Activated naive CD4-positive, alpha-beta T cell treated with anti-CD3 and anti-CD28 coated beads for 36 hours (primary cell): ENCODE measurements around the gene SLC26A6. TPM values are rescaled to one million over a fixed set of nuclear protein-coding genes. Genes with fewer than 3 reads are reported as not detected.

ENCODE experiments used
- CTCF ChIA-PET: fragments of 350-600 bp; sonication (Branson Sonifier 250); formaldehyde crosslinking; loops from one replicate; lab custom pipeline; 2021; ENCODE audit warnings: antibody characterized with exemption; lab: Charles Lee
- DNase-seq: peaks from one replicate; pipeline ENCODE4 v3.0.0-alpha.2; 2020
- H3K27ac Mint-ChIP-seq: one replicate; pipeline ENCODE4 v1.8.0; 2021; ENCODE audit warnings: mild to moderate bottlenecking, mixed read lengths
- H3K27me3 Mint-ChIP-seq: one replicate; pipeline ENCODE4 v1.8.0; 2021; ENCODE audit warnings: low read depth, mixed read lengths
- H3K36me3 Mint-ChIP-seq: one replicate; pipeline ENCODE4 v1.8.0; 2021; ENCODE audit warnings: low read depth, mixed read lengths
- H3K4me1 Mint-ChIP-seq: one replicate; pipeline ENCODE4 v1.8.0; 2021; ENCODE audit warnings: low read depth, mixed read lengths
- H3K4me3 Mint-ChIP-seq: one replicate; pipeline ENCODE4 v1.8.0; 2021; ENCODE audit warnings: mild to moderate bottlenecking, moderate library complexity, mixed read lengths
- H3K9me3 Mint-ChIP-seq: one replicate; pipeline ENCODE4 v1.8.0; 2021; ENCODE audit warnings: mixed read lengths
- intact Hi-C: fragments of 100-400 bp; cut with micrococcal nuclease; formaldehyde crosslinking; loops from one replicate; pipeline ENCODE4 v1.15.1; 2023
- total RNA-seq, 2 experiments: library from RNA; stranded (reverse); gene quantifications; one replicate each; pipeline ENCODE4 v1.2.3, GENCODE V29; 2021

Gene SLC26A6
- total RNA-seq, 2 experiments from 2014 or later: 24.3 to 24.7 TPM

- no peak overlapping the region for H3K27ac Mint-ChIP-seq
- no peak overlapping the region for H3K4me3 Mint-ChIP-seq
- no peaks in the 10 kb centered on the region for H3K27me3 Mint-ChIP-seq
- intact Hi-C loops: no loop called here
- DNase-seq: no peak
- no peaks in the 10 kb centered on the region for H3K9me3 Mint-ChIP-seq
- H3K4me1 Mint-ChIP-seq: no peaks in the 10 kb centered on the region
- CTCF ChIA-PET: interaction anchor here (1.0 to 1.3 kb wide), 2 partner anchors 35 to 42 kb away, joined by 3 to 5 read pairs; partner anchors contain the start of gene SLC26A6
- peaks cover 19% of the 10 kb centered on the region for H3K36me3 Mint-ChIP-seq
These were observed 34.3 kb downstream of the SLC26A6 start for GRCh38 chr3:48600711-48601621.

DNA sequence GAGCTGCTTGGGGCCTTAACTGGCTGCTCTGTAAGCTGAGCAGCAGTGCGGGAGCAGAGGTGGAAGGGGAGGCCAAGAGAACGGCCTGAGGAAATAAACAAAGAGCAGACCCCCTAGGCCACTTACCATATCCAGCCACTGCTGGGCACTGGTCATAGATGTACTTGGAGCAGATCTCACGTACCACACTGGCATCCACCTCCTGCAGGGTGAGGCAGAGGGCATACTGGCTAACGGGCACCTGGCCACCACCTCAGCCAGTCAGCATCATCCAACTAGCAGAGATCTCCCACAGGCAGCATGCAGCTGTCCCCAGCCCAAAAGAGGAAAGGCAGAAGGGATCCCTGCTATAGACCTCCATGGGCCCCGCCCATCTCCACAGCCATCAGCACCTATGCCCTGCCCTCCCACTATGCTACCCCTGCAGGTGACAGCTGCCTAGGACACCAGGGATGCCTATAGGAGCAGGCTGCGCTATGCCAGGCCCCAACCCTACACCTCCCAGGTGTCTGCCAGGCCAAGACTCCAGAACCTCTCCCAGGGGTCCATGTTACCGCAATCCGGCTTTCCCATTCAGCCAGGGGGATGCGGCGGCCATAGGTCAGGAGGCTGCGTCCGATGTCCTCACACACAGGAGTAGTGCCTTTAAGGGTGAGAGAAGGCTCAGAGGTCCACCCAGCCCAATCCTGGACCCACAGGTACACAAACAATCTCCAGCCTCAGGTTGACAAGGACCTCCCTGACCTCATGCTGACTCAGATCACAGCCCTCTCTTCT is 35.6 kb downstream of the SLC26A6 start:
- Mint-ChIP-seq H3K9me3 (no peaks in the 10 kb centered on the region), H3K27ac (no peak overlapping the region), H3K4me3 (no peak overlapping the region), H3K36me3 (peaks cover 13% of the 10 kb centered on the region), H3K4me1 (no peaks in the 10 kb centered on the region), H3K27me3 (no peaks in the 10 kb centered on the region)
- CTCF ChIA-PET: interaction anchor here (0.6 kb wide), 1 partner anchor 192 kb away, joined by 3 read pairs; no protein-coding TSS in a partner anchor
- intact Hi-C loops: no loop called here
- DNase-seq: no peak

DNA sequence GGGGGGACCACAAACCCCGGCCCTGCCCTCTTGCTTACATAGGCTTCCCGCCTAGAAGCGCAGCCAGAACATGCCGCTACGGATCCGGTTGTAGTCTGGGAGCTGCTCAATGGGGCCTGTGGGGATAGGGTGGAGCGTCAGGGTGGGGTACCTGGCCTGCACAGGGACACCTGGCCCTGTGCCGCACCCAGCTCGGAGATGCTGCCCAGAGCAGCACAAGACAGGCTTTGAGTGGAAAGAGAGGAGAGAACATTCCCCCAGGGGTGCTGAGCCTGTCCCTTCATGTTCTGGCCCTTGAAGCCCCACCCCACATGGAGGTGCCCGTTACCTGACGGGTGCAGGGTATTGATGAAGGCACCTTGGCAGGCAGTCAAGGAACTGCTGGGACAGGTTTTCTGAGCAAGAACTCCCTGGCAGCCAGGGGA is 36.2 kb downstream of the SLC26A6 start:
- DNase-seq: no peak
- Mint-ChIP-seq H3K4me3 (no peak overlapping the region), H3K36me3 (peaks cover 11% of the 10 kb centered on the region), H3K27me3 (peaks cover 5% of the 10 kb centered on the region), H3K9me3 (no peaks in the 10 kb centered on the region), H3K4me1 (peaks cover 6% of the 10 kb centered on the region), H3K27ac (no peak overlapping the region)
- intact Hi-C loops: no loop called here
- CTCF ChIA-PET: interaction anchor here (0.6 kb wide), 1 partner anchor 191 kb away, joined by 3 read pairs; no protein-coding TSS in a partner anchor

- peaks cover 11% of the 10 kb centered on the region for H3K36me3 Mint-ChIP-seq
- DNase-seq: no peak
These were observed 36.8 kb downstream of the SLC26A6 start for GRCh38 chr3:48598323-48599076.

GRCh38 chr3:48597408-48597800 is 37.9 kb downstream of the SLC26A6 start:
- Mint-ChIP-seq H3K27me3 (peaks cover 14% of the 10 kb centered on the region), H3K4me1 (peaks cover 6% of the 10 kb centered on the region), H3K36me3 (peaks cover 6% of the 10 kb centered on the region), H3K27ac (no peak overlapping the region), H3K4me3 (no peak overlapping the region), H3K9me3 (no peaks in the 10 kb centered on the region)
- DNase-seq: no peak
- CTCF ChIA-PET: interaction anchor here (0.6 kb wide), 2 partner anchors 48 to 417 kb away, joined by 3 read pairs; no protein-coding TSS in a partner anchor
- intact Hi-C loops: no loop called here

More at GRCh38 chr3:48598323-48599076, 36.8 kb downstream of the SLC26A6 start:
- Mint-ChIP-seq H3K27ac (no peak overlapping the region), H3K27me3 (peaks cover 7% of the 10 kb centered on the region), H3K4me1 (peaks cover 6% of the 10 kb centered on the region), H3K4me3 (no peak overlapping the region), H3K9me3 (no peaks in the 10 kb centered on the region)
- CTCF ChIA-PET: interaction anchor here (0.6 kb wide), 1 partner anchor 191 kb away, joined by 3 read pairs; no protein-coding TSS in a partner anchor
- intact Hi-C loops: no loop called here

- CTCF ChIA-PET: interaction anchor here (0.6 kb wide), 1 partner anchor 48 kb away, joined by 3 read pairs; no protein-coding TSS in a partner anchor
- Mint-ChIP-seq H3K4me1 (peaks cover 6% of the 10 kb centered on the region), H3K4me3 (no peak overlapping the region), H3K27me3 (peaks cover 14% of the 10 kb centered on the region), H3K36me3 (peaks cover 6% of the 10 kb centered on the region), H3K9me3 (no peaks in the 10 kb centered on the region), H3K27ac (no peak overlapping the region)
- DNase-seq: no peak
- intact Hi-C loops: no loop called here
These were observed 38.4 kb downstream of the SLC26A6 start for GRCh38 chr3:48596676-48597407.

DNA sequence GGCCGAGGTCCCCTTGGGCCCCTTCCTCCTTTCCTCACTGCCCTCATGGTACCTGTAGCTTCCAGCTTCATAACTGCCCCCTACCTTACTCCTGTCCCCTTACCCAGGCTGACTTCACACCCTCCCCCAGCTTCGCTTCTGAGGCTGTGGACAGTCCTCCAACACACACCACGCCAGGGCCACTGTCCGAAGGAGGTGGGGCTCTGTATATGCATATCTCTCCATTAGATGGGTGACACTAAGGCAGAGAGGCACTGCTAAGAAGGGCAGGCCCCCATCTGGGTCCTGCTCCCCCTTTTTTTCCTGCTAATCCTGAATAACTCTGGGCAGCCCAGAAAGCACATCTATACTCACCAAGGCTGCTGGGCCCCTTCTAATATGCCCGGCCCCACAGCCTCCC is 39.1 kb downstream of the SLC26A6 start:
- CTCF ChIA-PET: no interaction called here
- peaks cover 6% of the 10 kb centered on the region for H3K4me1 Mint-ChIP-seq
- peaks cover 14% of the 10 kb centered on the region for H3K27me3 Mint-ChIP-seq
- peaks cover 6% of the 10 kb centered on the region for H3K36me3 Mint-ChIP-seq
- intact Hi-C loops: no loop called here
- no peak for DNase-seq
- no peaks in the 10 kb centered on the region for H3K9me3 Mint-ChIP-seq
- H3K4me3 Mint-ChIP-seq: no peak overlapping the region
- H3K27ac Mint-ChIP-seq: no peak overlapping the region

- Mint-ChIP-seq H3K9me3 (no peaks in the 10 kb centered on the region), H3K4me1 (peaks cover 6% of the 10 kb centered on the region), H3K4me3 (no peak overlapping the region), H3K36me3 (peaks cover 3% of the 10 kb centered on the region), H3K27me3 (peaks cover 19% of the 10 kb centered on the region), H3K27ac (no peak overlapping the region)
- CTCF ChIA-PET: no interaction called here
- no peak for DNase-seq
- intact Hi-C loops: no loop called here
These were observed 39.6 kb downstream of the SLC26A6 start for GRCh38 chr3:48595526-48596121.

DNA sequence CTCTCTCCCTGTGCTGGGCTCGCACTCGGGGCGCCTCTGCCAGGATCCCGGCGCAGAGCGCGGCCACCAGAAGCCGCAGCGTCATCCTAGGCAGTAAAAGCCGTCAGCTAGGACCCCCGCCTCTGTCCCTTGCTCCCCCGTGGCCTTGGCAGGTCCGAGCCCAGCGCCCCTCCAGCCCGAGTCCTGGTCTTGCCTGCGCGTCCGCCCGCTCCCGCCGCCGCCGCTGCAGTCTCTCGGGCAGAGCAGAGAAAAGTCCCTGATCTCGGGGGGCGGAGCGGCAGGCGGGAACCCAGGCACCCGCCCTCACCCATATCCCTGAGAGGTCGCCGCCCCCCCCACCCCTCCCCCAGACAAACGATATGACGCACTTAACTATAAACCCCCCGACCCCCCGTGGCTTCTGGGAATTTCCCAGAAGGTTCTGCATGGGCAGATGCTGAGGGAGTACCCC is 40.2 kb downstream of the SLC26A6 start, which contains the start of gene COL7A1:
Gene COL7A1 (minus strand): TSS at position 255 of the 451 bp plus-strand sequence. CDS start 170 bp downstream, at position 85.
- intact Hi-C loops: no loop called here
- no peaks in the 10 kb centered on the region for H3K9me3 Mint-ChIP-seq
- H3K4me1 Mint-ChIP-seq: peaks cover 6% of the 10 kb centered on the region
- H3K4me3 Mint-ChIP-seq: no peak within 1 kb of the TSS
- DNase-seq: no peak
- H3K36me3 Mint-ChIP-seq: peaks cover under 1% of the 10 kb centered on the region
- H3K27me3 Mint-ChIP-seq: peaks cover 19% of the 10 kb centered on the region
- CTCF ChIA-PET: no interaction called here
- no peak within 1 kb of the TSS for H3K27ac Mint-ChIP-seq

DNA sequence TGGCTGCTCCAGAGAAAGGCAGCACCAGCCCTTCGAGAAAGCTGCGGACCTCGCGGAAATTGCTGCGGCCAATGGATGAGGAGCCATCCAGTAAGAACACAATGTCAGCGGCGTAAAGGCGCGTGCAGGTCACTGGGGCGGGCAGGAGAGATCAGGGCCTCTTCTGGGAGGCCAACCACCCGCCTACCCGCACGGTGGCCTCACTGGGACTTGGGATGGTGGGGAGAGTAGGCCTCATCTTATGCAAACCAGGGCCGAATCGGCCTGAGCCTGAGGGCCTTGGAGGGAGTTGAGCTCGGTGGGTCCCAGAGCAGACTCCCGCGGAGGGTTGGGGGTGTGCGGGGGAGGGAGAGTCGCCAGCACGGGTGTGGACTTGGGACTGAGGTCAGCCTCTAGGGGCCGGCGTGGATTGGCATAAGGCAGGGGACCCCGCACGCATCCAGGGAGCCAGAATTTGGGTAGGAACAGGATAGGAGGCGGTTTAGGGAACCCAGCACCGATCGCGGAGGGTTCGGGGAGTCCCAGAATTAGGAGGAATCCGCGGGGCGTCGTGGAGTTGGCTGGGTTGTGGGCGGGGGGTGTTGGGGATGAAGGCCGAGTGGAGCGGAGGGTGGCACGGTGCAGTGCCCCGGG is 40.7 kb downstream of the SLC26A6 start:
- H3K27me3 Mint-ChIP-seq: peaks cover 23% of the 10 kb centered on the region
- H3K4me3 Mint-ChIP-seq: no peak overlapping the region
- DNase-seq: no peak
- CTCF ChIA-PET: interaction anchor here (0.5 kb wide), 1 partner anchor 30 kb away, joined by 3 read pairs; no protein-coding TSS in a partner anchor
- H3K27ac Mint-ChIP-seq: no peak overlapping the region
- H3K9me3 Mint-ChIP-seq: no peaks in the 10 kb centered on the region
- peaks cover 6% of the 10 kb centered on the region for H3K4me1 Mint-ChIP-seq
- H3K36me3 Mint-ChIP-seq: no peaks in the 10 kb centered on the region
- intact Hi-C loops: no loop called here
